HFFc6 (cell line): ENCODE data around the gene SLC48A1. TPM values are rescaled to one million over a fixed set of nuclear protein-coding genes. Genes with fewer than 3 reads are reported as not detected.

Experiments used
- DNase-seq: peaks from one replicate; pipeline ENCODE4 v3.0.0-alpha.2; 2018
- H3K27ac Mint-ChIP-seq: 2 replicates; pipeline ENCODE4 v1.8.0; 2020; ENCODE audit warnings: mild to moderate bottlenecking, mixed read lengths
- H3K27me3 Mint-ChIP-seq: 2 replicates; pipeline ENCODE4 v1.8.0; 2021; ENCODE audit warnings: mild to moderate bottlenecking, moderate library complexity, mixed read lengths; ENCODE audit not compliant: insufficient read depth
- H3K36me3 Mint-ChIP-seq: 2 replicates; pipeline ENCODE4 v1.8.0; 2021; ENCODE audit warnings: low read depth, mixed read lengths
- H3K4me1 Mint-ChIP-seq: 2 replicates; pipeline ENCODE4 v1.8.0; 2020; ENCODE audit warnings: low read depth, mixed read lengths
- H3K4me3 Mint-ChIP-seq: 2 replicates; pipeline ENCODE4 v1.8.0; 2020; ENCODE audit warnings: mild to moderate bottlenecking, moderate library complexity, mixed read lengths
- H3K9me3 Mint-ChIP-seq: 2 replicates; pipeline ENCODE4 v1.8.0; 2020; ENCODE audit warnings: mild to moderate bottlenecking, mixed read lengths
- CTCF ChIP-seq: fragments of 200-600 bp; sonication (generic); IDR thresholded peaks from 2 replicates; pipeline ENCODE4 v1.5.0; 2021; ENCODE audit warnings: antibody characterized with exemption, mild to moderate bottlenecking
- total RNA-seq, 6 experiments: library from RNA; stranded (reverse); fragmentation: NEBNext Ultra II Directional; extraction: Animal tissue kit (Norgen Biotek cat#: 25700); gene quantifications; 2 replicates in 1 of 6; 3 replicates in 5 of 6; pipeline ENCODE4 v1.2.3, GENCODE V29; 2021

The SLC48A1 gene
- total RNA-seq, 6 experiments from 2014 or later: 18.8 to 24.5 (median 21.0) TPM

DNA sequence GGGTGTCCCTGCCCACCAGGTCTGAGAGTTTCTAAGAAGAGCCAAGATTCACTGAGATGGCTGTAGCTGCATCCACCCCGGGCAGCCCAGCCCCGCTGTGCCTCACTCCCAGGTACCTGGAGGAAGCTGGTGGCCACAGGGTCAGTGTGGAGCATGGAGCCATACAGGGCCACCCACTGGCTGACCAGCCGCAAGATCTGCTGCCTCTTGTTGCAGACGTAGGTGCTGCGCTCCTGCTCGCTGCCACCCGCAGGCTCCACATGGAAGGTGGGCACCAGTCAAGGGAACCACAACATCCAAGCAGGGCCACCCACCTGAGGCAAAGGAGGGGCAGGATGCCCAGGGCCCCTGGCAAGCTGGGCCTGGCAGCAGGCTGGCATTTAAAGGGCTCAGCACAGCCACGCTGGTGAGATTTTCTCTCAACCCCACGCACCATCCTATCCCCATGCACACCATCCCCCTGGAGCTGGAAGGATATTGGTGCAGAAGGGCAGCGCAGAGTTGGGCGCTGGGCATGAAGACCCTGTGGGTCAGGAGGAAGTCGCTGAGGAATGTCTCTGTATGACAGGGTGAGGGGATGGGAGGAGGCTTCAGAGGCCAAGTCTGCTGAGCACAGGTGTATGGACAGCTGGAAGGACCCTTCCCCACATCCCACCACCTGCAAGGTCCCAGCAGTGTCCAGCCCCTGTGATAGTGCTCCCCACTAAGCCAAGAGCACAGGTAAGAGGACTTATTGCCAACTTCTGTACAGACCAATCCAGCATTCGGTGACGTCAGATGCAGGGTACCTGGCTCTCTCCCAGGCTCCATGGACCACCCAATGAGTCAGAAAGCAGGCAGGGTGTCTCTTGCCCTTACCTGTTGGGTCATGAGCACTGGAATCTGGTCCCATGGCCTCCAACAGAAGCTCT is 25.2 kb upstream of the SLC48A1 start:
- no peaks in the 10 kb centered on the region for H3K9me3 Mint-ChIP-seq
- H3K36me3 Mint-ChIP-seq: no peaks in the 10 kb centered on the region
- DNase-seq: no peak
- peaks cover 11% of the 10 kb centered on the region for H3K4me1 Mint-ChIP-seq
- H3K27me3 Mint-ChIP-seq: peaks cover 7% of the 10 kb centered on the region; the same call in 1 of the 2 replicates
- H3K4me3 Mint-ChIP-seq: no peak overlapping the region
- no peak overlapping the region for H3K27ac Mint-ChIP-seq
- TF ChIP-seq CTCF: no peak

- H3K27me3 Mint-ChIP-seq: peaks cover 7% of the 10 kb centered on the region; the same call in 1 of the 2 replicates
- no peak for TF ChIP-seq CTCF
- H3K9me3 Mint-ChIP-seq: no peaks in the 10 kb centered on the region
- no peaks in the 10 kb centered on the region for H3K36me3 Mint-ChIP-seq
- DNase-seq: no peak
- no peak overlapping the region for H3K4me3 Mint-ChIP-seq
- H3K27ac Mint-ChIP-seq: no peak overlapping the region
- H3K4me1 Mint-ChIP-seq: peaks cover 17% of the 10 kb centered on the region
Observed at GRCh38 chr12:47748507-47748828, 24.6 kb upstream of the SLC48A1 start.

GRCh38 chr12:47748899-47749298 is 24.1 kb upstream of the SLC48A1 start:
- Mint-ChIP-seq H3K9me3 (no peaks in the 10 kb centered on the region), H3K27me3 (peaks cover 7% of the 10 kb centered on the region; the same call in 1 of the 2 replicates), H3K4me1 (peaks cover 21% of the 10 kb centered on the region), H3K4me3 (no peak overlapping the region), H3K36me3 (no peaks in the 10 kb centered on the region), H3K27ac (no peak overlapping the region)
- no peak for TF ChIP-seq CTCF
- no peak for DNase-seq

- Mint-ChIP-seq H3K9me3 (no peaks in the 10 kb centered on the region), H3K27ac (no peak overlapping the region), H3K27me3 (peaks cover 4% of the 10 kb centered on the region; the same call in 1 of the 2 replicates), H3K36me3 (no peaks in the 10 kb centered on the region), H3K4me1 (peaks cover 35% of the 10 kb centered on the region), H3K4me3 (no peak overlapping the region)
- no peak for DNase-seq
- TF ChIP-seq CTCF: no peak
Observed at GRCh38 chr12:47750229-47750798, 22.7 kb upstream of the SLC48A1 start.

DNA sequence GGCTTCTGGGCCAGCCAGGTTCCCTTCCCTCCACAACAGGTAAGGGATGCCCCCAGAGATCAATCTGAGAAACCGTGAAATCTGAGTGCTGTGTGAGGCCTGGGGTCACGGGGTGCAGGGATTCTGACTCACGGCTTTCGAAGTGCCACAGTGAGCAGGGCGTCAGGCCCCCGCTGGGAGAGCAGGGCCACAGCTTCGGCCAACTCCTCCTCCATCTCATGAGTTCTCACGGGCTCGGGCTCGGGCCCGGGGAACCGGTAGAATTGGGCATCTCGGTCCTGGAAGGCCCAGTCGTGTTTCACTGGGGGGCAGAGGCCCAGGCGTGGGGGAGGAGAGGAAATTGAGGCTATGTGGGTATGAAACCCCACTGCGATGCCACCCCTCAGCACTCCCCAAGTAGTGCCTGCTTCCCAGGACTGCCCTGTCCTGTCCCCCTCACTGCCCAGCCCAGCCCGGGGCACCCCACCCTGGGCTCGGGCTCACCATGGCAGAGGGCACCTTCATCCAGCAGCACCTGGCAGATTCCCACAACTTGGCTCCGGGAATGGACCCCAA is 22.0 kb upstream of the SLC48A1 start:
- TF ChIP-seq CTCF: no peak
- H3K9me3 Mint-ChIP-seq: no peaks in the 10 kb centered on the region
- peaks cover 2% of the 10 kb centered on the region; the same call in 1 of the 2 replicates for H3K27me3 Mint-ChIP-seq
- DNase-seq: no peak
- H3K4me3 Mint-ChIP-seq: no peak overlapping the region
- H3K4me1 Mint-ChIP-seq: peaks cover 35% of the 10 kb centered on the region
- H3K36me3 Mint-ChIP-seq: no peaks in the 10 kb centered on the region
- no peak overlapping the region for H3K27ac Mint-ChIP-seq
